ENCODE results near the gene ZNF445.
"Not testable (repeated sequence)": the region's sequence is repeated elsewhere in the genome, so short reads cannot be mapped to it uniquely, and the experiment has no call there.

Gene ZNF445

GRCh38 chr3:44436181-44436580 is 41.3 kb downstream of the ZNF445 start:
- DNase-seq (ENCODE audit: low read depth, low spot score) = no peak

DNA sequence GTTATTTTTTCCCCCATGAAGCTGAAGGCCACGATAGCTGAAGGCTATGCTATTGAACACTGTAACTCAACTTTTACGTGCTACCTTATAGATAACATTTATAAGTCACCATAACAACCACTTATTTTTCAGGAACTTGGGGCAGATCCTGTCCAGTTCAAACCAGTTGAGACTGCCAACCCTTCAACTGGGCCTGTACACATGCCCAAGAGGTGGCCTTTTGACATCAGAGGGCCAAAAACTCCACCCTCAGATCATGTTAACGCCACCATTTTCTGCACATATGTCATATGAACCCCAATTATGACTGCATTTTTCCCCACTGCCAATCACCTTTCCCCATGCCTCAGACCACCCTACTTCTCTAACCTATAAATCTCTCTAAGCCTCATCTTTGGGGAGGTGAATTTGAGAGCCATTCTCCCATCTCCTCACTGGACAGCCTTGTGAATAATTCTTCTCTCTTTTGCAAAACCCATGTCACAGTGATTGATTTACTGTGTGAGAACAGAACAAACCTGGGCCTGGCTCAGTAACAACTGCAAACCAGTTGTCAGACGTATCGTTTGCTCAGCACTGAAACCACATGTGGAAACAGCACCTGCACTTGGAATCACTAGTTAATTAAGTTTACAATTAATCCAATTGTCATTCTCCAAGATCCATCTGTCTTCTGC is 42.5 kb downstream of the ZNF445 start:
- DNase-seq (ENCODE audit: low read depth, low spot score) = no peak

DNA sequence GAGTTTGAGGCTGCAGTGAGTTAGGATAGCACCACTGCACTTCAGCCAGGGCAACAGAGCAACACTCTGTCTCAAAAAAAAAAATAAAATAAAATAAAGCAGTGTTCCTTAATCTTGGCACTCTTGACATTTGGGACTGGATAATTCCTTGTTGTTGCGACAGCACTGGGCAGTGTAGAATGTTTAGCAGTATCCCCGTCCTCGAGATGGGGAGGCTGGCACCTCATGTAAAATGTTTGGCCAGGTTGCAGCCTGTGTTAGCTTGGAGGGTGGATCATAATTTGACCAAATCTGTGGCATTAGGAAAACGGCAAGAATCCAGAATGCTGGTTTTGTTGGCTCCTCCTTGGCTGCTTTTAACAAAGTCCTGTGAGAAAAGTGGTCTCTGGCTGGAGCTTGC is 47.0 kb downstream of the ZNF445 start:
- no peak for DNase-seq (ENCODE audit: low read depth, low spot score)

DNA sequence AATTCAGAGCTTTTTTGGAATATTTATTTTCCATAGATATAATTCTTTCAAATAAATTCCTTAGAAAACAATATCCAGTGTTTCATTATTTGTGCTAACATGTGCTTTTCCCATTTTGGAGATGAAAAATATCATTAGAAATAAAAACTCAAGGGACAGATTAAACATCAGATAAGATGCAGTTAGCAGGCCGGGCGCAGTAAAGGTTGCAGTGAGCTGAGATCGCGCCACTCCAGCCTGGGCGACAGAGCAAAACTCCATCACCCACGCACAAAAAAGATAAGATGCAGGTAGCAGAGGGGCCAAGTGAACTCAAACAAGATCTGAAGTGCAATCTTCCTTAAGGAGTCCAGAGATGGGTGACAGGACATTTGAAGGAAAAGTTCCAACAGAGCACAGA is 48.0 kb downstream of the ZNF445 start:
- no peak for DNase-seq (ENCODE audit: low read depth, low spot score)

- DNase-seq (ENCODE audit: low read depth, low spot score) = no peak
These were observed 48.6 kb downstream of the ZNF445 start for GRCh38 chr3:44428910-44429309.

DNA sequence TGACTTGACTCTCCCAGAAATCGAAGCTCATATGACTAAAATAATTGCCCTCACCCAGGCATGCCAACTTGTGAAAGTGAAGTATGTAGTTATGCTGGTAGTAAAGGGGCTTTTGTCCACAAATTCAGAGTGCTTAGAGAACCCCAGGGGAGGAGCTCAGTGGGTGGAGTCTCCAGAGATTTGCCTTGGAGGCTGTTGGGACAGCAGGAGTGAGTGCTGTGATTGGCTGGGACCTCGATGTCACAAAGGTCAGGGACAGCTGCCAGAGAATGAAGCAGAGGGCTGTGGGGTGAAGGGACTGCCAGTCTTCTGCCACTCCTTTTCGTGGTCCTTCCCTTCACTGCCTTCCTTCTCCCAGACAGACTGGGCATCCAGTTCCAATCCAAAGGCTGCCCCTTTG is 49.8 kb downstream of the ZNF445 start:
- no peak for DNase-seq (ENCODE audit: low read depth, low spot score)

- no peak for DNase-seq (ENCODE audit: low read depth, low spot score)
These were observed 52.7 kb downstream of the ZNF445 start for GRCh38 chr3:44424758-44425157.

GRCh38 chr3:44421280-44421679 is 56.2 kb downstream of the ZNF445 start:
- DNase-seq (ENCODE audit: low read depth, low spot score) = no peak

DNA sequence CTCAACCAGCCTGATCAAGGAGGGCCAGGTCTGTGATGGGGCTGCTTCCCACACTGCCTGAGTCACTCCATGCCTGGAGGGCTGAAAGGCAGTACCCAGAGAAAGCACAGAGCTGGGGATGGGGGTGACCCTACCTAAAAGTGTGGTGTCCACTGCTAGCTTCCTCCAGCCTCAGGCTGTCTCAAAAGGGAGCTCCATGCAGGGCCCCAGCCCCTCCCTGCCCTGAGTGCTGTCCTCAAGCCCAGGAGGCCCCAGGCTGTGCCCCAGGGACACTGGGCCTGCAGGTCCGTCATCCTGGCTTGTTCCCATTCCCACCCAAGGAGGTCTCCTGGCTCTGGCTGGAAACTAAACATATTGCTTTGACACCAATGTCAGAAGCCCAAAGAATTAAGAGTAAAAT is 56.8 kb downstream of the ZNF445 start:
- no peak for DNase-seq (ENCODE audit: low read depth, low spot score)

- no peak for DNase-seq (ENCODE audit: low read depth, low spot score)
These were observed 57.4 kb downstream of the ZNF445 start for GRCh38 chr3:44419923-44420650.

- DNase-seq (ENCODE audit: low read depth, low spot score) = no peak
These were observed 58.2 kb downstream of the ZNF445 start for GRCh38 chr3:44419116-44419922.

- no peak for DNase-seq (ENCODE audit: low read depth, low spot score)
These were observed 58.9 kb downstream of the ZNF445 start for GRCh38 chr3:44418549-44418948.

DNA sequence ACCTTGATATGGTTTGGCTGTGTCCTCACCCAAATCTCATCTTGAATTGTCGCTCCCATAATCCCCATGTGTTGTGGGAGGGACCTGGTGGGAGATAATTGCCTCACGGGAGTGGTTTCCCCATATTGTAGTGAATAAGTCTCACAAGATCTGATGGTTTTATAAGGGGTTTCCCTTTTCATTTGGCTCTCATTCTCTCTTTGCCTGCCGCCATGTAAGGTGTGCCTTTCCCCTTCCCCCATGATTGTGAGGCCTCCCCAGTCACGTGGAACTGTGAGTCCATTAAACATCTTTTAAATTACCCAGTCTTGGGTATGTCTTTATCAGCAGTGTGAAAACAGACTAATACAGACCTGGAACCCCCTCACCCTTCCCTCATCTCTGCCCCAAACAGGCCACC is 59.4 kb downstream of the ZNF445 start:
- DNase-seq (ENCODE audit: low read depth, low spot score) = not testable (repeated sequence)

- no peak for DNase-seq (ENCODE audit: low read depth, low spot score)
These were observed 61.1 kb downstream of the ZNF445 start for GRCh38 chr3:44416031-44417030.

DNA sequence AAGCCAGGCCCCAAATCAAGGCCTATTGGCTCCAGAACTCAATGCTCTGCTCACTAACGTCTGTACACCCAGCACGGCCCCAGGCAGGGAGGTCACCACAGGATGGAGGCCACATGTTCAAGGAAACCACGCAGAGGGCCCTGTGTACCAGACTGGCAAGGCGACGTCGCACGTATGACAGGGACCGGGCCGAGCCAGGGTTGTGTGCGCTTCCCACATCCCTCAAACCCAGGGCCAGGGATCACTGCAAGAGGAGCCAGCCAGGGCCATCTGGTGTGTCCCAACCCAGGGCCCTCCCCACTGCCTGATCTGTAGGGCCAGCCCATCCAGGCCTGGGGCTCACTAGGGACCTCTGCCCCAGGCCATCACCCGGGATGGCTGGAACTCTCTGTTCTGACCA is 62.0 kb downstream of the ZNF445 start:
- no peak for DNase-seq (ENCODE audit: low read depth, low spot score)

GRCh38 chr3:44414517-44415090 is 62.9 kb downstream of the ZNF445 start:
- DNase-seq (ENCODE audit: low read depth, low spot score) = no peak

- no peak for DNase-seq (ENCODE audit: low read depth, low spot score)
These were observed 65.1 kb downstream of the ZNF445 start for GRCh38 chr3:44412365-44412764.

DNA sequence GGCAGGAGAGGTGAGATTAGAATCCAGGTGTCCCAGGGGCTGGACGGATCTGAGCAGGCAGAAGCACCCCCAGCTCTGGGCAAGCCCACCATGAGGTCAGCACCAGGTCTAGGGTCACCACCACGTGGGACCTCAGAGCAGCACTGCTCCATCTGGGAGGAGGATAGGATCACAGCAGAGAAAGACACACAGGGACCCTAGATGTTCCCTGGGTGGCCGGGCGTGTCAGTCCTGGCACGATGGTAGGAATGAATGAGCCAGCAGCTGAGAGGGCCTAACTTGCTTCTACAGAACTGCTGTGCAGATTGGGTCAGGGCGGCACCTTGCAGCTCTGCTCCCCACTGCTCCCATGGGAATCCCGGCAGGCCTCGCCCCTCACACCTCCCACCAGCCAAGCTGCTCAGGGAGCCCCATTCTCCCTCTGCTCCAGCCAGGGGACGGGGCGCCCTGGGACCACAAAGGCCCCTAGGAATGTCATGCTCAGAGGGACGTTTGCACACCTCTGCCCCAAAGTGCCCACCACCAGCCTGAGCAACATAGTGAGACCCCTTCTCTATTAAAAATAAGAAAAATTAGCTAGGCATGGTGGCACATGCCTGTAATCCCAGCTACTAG is 66.3 kb downstream of the ZNF445 start:
- DNase-seq (ENCODE audit: low read depth, low spot score) = no peak

GRCh38 chr3:44409640-44410410 is 67.6 kb downstream of the ZNF445 start:
- DNase-seq (ENCODE audit: low read depth, low spot score) = no peak

DNA sequence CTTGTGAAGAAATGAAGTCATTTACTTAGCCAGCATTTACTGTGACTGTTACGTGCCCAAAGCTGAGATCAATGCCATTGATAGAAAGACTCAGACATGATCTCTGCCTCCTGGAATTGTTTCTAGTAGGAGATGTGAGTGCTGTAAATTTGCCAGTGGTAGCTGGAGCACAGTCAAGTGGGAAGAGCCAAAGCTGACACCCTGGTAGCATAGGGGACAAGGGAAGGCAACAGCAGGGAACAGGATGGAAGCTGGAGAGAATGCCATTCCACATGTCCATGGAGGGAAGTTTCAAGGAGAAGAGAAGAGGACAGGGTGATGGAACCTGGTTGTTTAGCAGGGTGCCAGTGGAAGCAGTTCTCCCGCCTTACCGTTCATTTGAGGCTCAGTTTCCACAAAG is 74.9 kb downstream of the ZNF445 start:
- DNase-seq (ENCODE audit: low read depth, low spot score) = no peak

All from brain pericyte (primary cell).